HepG2 (cell line): ENCODE data around the gene TEX28. TPM values are rescaled to one million over a fixed set of nuclear protein-coding genes. Genes with fewer than 3 reads are reported as not detected.

ENCODE experiments used
- ATAC-seq: fragments of 200-7000 bp; cut with Tn5 transposase; 3 replicates; pipeline ENCODE4 v1.9.1; 2020; ENCODE audit warnings: mild to moderate bottlenecking, moderate library complexity
- BruUV-seq: library from RNA; stranded (reverse); fragments of 400-500 nt; replicated peaks from 2 replicates; lab custom pipeline; 2021; lab: Mats Ljungman, UMichigan
- CTCF ChIA-PET: fragments of 300-600 bp; formaldehyde crosslinking; extraction: SDS; loops from one replicate; lab custom pipeline; 2021; ENCODE audit warnings: low total read pairs, inconsistent platforms, low intra/inter-chr PET ratio; lab: Yijun Ruan, JAX
- POLR2A ChIA-PET: fragments of 350-600 bp; sonication (Branson Sonifier 250); formaldehyde crosslinking; loops from one replicate; lab custom pipeline; 2020; ENCODE audit warnings: antibody characterized with exemption, inconsistent platforms; lab: Yijun Ruan, JAX
- DNase-seq: peaks from one replicate; pipeline ENCODE4 v3.0.0-alpha.2; 2015; ENCODE audit warnings: low spot score
- FAIRE-seq: peaks from 3 replicates; lab custom pipeline; 2011; peaks lifted over from hg19 to GRCh38; lab: Jason Lieb, UNC
- H2AFZ ChIP-seq: one replicate; pipeline ENCODE4 v1.6.1; 2011; ENCODE audit warnings: low read length, inconsistent platforms
- H3K27ac ChIP-seq: fragments of 300-600 bp; 3 replicates; pipeline ENCODE4 v1.8.0; 2011; ENCODE audit warnings: mixed run types, mild to moderate bottlenecking, mixed read lengths, low read length, inconsistent platforms; ENCODE audit not compliant: insufficient read depth; ENCODE audit errors: extremely low read length
- H3K27me3 ChIP-seq, 2 experiments: fragments of 200-600 bp in 1 of 2; 2 replicates in 1 of 2; 3 replicates in 1 of 2; pipeline versions ENCODE4 v1.6.0 to v1.8.0; 2011; ENCODE audit warnings: low read length in 2 of 2, mild to moderate bottlenecking in 2 of 2, moderate library complexity in 2 of 2, inconsistent platforms in 1 of 2; ENCODE audit not compliant: insufficient read depth in 2 of 2, control insufficient read depth in 1 of 2
- H3K36me3 ChIP-seq, 2 experiments: fragments of 200-600 bp in 1 of 2; replicated peaks in 1 of 2; 2 replicates in 1 of 2; 3 replicates in 1 of 2; pipeline versions ENCODE4 v1.5.1 to v1.8.0; 2011; ENCODE audit warnings: low read length in 2 of 2, inconsistent platforms in 1 of 2; ENCODE audit not compliant: insufficient read depth in 2 of 2, control insufficient read depth in 1 of 2
- H3K4me1 ChIP-seq: 2 replicates; pipeline ENCODE4 v1.5.1; 2012; ENCODE audit warnings: low read length, inconsistent platforms; ENCODE audit not compliant: insufficient read depth
- H3K4me2 ChIP-seq: 2 replicates; pipeline ENCODE4 v1.6.0; 2011; ENCODE audit warnings: low read depth, low read length, inconsistent platforms
- H3K4me3 ChIP-seq, 3 experiments: fragments of 200-600 bp in 1 of 3; sonication (generic), shearing (Covaris generic) in 1 of 3; replicated peaks in 1 of 3; 2 replicates each; pipeline ENCODE4 v1.5.1; 2011 to 2016; ENCODE audit warnings: low read length in 3 of 3, inconsistent platforms in 2 of 3, low read depth in 2 of 3, mild to moderate bottlenecking in 2 of 3, control low read depth in 1 of 3, mixed read lengths in 1 of 3; ENCODE audit not compliant: insufficient read depth in 1 of 3
- H3K79me2 ChIP-seq: one replicate; pipeline ENCODE4 v1.6.1; 2011; ENCODE audit warnings: low read length, inconsistent platforms; ENCODE audit not compliant: insufficient read depth
- H3K9ac ChIP-seq: 2 replicates; pipeline ENCODE4 v1.6.0; 2011; ENCODE audit warnings: mild to moderate bottlenecking, low read depth, low read length, inconsistent platforms; ENCODE audit not compliant: insufficient read depth
- H3K9me3 ChIP-seq: 2 replicates; pipeline ENCODE4 v1.5.1; 2012; ENCODE audit warnings: mild to moderate bottlenecking, low read length
- H4K20me1 ChIP-seq: 2 replicates; pipeline ENCODE4 v1.6.0; 2011; ENCODE audit warnings: inconsistent platforms, mild to moderate bottlenecking, low read length, moderate library complexity; ENCODE audit not compliant: insufficient read depth
- ATF3 ChIP-seq: sonication (generic); formaldehyde crosslinking; IDR thresholded peaks from 2 replicates; pipeline ENCODE4 v1.4.0; 2020; ENCODE audit warnings: missing genetic modification reagents
- NFRKB ChIP-seq: fragments of 450-650 bp; IDR thresholded peaks from 2 replicates; pipeline ENCODE4 v1.6.1; 2017
- SATB2 ChIP-seq: sonication (generic); formaldehyde crosslinking; IDR thresholded peaks from 2 replicates; pipeline ENCODE4 v1.5.0; 2020; ENCODE audit warnings: missing genetic modification reagents
- ZNF512 ChIP-seq: sonication (generic); formaldehyde crosslinking; IDR thresholded peaks from 2 replicates; pipeline ENCODE4 v1.4.0; 2020; ENCODE audit warnings: mild to moderate bottlenecking, missing genetic modification reagents
- WGBS: methylation state at CpG from one replicate; pipeline ENCODE4 v1.1.6; 2017; ENCODE audit warnings: low lambda C conversion rate; 5-methylcytosine and 5-hydroxymethylcytosine counted together
- in situ Hi-C: cut with HindIII; loops from 2 replicates; pipeline ENCODE4 v1.10.0; 2017; ENCODE audit warnings: low pct_unique_long_range_greater_than_20kb; ENCODE audit not compliant: extremely low pct_ligation_motif_present
- intact Hi-C: fragments of 100-400 bp; cut with micrococcal nuclease; formaldehyde crosslinking; loops from one replicate; pipeline ENCODE4 v1.10.0; 2022; ENCODE audit not compliant: unreplicated experiment
- polyA plus RNA-seq, 8 experiments: library from polyadenylated mRNA; depleted of rRNA in 3 of 8; stranded (reverse) in 7 of 8; unstranded in 1 of 8; fragments of >200 nt; fragmentation: Illumina TruSeq in 4 of 8; extraction: Trizol in 4 of 8; gene quantifications; 2 replicates each; pipeline versions ENCODE4 v1.2.1 to v1.2.3, GENCODE V29; 2011 to 2016; ENCODE audit warnings: low read depth in 4 of 8, missing spikeins in 1 of 8, mixed read lengths in 1 of 8; ENCODE audit not compliant: insufficient read depth in 1 of 8
- total RNA-seq, 5 experiments: library from RNA; depleted of rRNA; stranded (reverse); fragments of >200 nt; fragmentation: Illumina TruSeq; extraction: Trizol; gene quantifications; 2 replicates each; pipeline ENCODE4 v1.2.3, GENCODE V29; 2016; ENCODE audit warnings: low read depth in 1 of 5
- TF ChIP-seq, protein P1 (sequence below): sonication (generic); formaldehyde crosslinking; conservative IDR thresholded peaks from 2 replicates; pipeline ENCODE4 v1.4.0; 2020; ENCODE audit warnings: mild to moderate bottlenecking, missing genetic modification reagents, moderate library complexity
- TF ChIP-seq, protein P2 (sequence below): sonication (generic); formaldehyde crosslinking; IDR thresholded peaks from 2 replicates; pipeline ENCODE4 v1.4.0; 2020; ENCODE audit warnings: missing genetic modification reagents, mild to moderate bottlenecking, borderline replicate concordance
- TF ChIP-seq, protein P3 (sequence below): sonication (generic); formaldehyde crosslinking; IDR thresholded peaks from 2 replicates; pipeline ENCODE4 v1.5.0; 2020; ENCODE audit warnings: mild to moderate bottlenecking, missing genetic modification reagents

The TEX28 gene
- total and polyA plus RNA-seq, 2 of the 13 experiments (the other 11 are each of a cell fraction or from before 2014, with no cell fraction given): not detected

- no peak overlapping the region for H2AFZ ChIP-seq
- H3K4me1 ChIP-seq: no peaks in the 10 kb centered on the region
- FAIRE-seq (no peak), DNase-seq (no peak), ATAC-seq (no peak)
- no peaks in the 10 kb centered on the region for H4K20me1 ChIP-seq
- in situ Hi-C loops (no loop called here), intact Hi-C loops (no loop called here)
- POLR2A ChIA-PET: no interaction called here
- H3K9me3 ChIP-seq: no peaks in the 10 kb centered on the region
- no TSS peak for BruUV-seq
- no peak overlapping the region for H3K4me2 ChIP-seq
- no peak overlapping the region for H3K27ac ChIP-seq
- H3K9ac ChIP-seq: no peak overlapping the region
- 20% methylated on average over 6 of the region's 11 CpGs for WGBS
- H3K79me2 ChIP-seq: no peaks in the 10 kb centered on the region
- no peak overlapping the region for H3K4me3 ChIP-seq
- H3K27me3 ChIP-seq: no peaks in the 10 kb centered on the region
- TF ChIP-seq ATF3 (CRISPR knock-in tag) (no peak), SATB2 (CRISPR knock-in tag) (no peak)
- TF ChIP-seq, protein P1, sequence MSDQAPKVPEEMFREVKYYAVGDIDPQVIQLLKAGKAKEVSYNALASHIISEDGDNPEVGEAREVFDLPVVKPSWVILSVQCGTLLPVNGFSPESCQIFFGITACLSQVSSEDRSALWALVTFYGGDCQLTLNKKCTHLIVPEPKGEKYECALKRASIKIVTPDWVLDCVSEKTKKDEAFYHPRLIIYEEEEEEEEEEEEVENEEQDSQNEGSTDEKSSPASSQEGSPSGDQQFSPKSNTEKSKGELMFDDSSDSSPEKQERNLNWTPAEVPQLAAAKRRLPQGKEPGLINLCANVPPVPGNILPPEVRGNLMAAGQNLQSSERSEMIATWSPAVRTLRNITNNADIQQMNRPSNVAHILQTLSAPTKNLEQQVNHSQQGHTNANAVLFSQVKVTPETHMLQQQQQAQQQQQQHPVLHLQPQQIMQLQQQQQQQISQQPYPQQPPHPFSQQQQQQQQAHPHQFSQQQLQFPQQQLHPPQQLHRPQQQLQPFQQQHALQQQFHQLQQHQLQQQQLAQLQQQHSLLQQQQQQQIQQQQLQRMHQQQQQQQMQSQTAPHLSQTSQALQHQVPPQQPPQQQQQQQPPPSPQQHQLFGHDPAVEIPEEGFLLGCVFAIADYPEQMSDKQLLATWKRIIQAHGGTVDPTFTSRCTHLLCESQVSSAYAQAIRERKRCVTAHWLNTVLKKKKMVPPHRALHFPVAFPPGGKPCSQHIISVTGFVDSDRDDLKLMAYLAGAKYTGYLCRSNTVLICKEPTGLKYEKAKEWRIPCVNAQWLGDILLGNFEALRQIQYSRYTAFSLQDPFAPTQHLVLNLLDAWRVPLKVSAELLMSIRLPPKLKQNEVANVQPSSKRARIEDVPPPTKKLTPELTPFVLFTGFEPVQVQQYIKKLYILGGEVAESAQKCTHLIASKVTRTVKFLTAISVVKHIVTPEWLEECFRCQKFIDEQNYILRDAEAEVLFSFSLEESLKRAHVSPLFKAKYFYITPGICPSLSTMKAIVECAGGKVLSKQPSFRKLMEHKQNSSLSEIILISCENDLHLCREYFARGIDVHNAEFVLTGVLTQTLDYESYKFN (CRISPR knock-in tag): no peak
- no peaks in the 10 kb centered on the region for H3K36me3 ChIP-seq
- CTCF ChIA-PET: no interaction called here
Measured at GRCh38 chrX:154305541-154306205, 10.7 kb upstream of the TEX28 start.

DNA sequence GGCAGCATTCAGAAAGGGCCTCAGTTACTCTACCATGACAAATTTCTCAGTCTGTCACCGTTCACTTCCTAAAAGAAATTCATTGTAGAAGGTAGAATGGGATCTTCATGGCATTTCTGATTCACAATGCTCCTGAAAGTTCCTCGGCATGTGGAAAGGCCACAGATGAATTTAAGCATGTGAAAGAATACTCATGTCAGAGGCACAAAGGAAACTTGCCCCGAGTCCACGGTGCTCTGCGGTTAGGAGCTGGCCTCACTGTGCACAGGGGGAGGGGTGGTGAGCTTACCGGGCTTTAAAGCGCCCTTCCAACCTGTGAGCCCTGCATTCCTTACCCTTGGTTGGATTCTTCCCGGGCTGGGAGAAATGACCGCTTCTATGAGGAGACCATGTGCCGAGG is 9.9 kb upstream of the TEX28 start:
- Histone ChIP-seq H3K36me3 (no peaks in the 10 kb centered on the region), H3K27ac (no peak overlapping the region), H2AFZ (no peak overlapping the region), H3K27me3 (no peaks in the 10 kb centered on the region), H3K4me3 (no peak overlapping the region), H3K9ac (no peak overlapping the region), H3K4me1 (no peaks in the 10 kb centered on the region), H4K20me1 (no peaks in the 10 kb centered on the region), H3K79me2 (no peaks in the 10 kb centered on the region), H3K4me2 (no peak overlapping the region), H3K9me3 (no peaks in the 10 kb centered on the region)
- BruUV-seq: no TSS peak
- no peak for ATAC-seq
- ChIA-PET POLR2A (no interaction called here), CTCF (no interaction called here)
- intact Hi-C loops: no loop called here
- no peak for DNase-seq
- FAIRE-seq: no peak
- in situ Hi-C loops: no loop called here
- WGBS: 0% methylated on average over 2 of the region's 10 CpGs
- no peak for TF ChIP-seq NFRKB
- no peak for TF ChIP-seq ZNF512 (CRISPR knock-in tag)
- TF ChIP-seq, protein P2, sequence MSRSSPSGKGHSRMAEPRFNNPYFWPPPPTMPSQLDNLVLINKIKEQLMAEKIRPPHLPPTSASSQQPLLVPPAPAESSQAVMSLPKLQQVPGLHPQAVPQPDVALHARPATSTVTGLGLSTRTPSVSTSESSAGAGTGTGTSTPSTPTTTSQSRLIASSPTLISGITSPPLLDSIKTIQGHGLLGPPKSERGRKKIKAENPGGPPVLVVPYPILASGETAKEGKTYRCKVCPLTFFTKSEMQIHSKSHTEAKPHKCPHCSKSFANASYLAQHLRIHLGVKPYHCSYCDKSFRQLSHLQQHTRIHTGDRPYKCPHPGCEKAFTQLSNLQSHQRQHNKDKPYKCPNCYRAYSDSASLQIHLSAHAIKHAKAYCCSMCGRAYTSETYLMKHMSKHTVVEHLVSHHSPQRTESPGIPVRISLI (CRISPR knock-in tag): no peak
- TF ChIP-seq, protein P3, sequence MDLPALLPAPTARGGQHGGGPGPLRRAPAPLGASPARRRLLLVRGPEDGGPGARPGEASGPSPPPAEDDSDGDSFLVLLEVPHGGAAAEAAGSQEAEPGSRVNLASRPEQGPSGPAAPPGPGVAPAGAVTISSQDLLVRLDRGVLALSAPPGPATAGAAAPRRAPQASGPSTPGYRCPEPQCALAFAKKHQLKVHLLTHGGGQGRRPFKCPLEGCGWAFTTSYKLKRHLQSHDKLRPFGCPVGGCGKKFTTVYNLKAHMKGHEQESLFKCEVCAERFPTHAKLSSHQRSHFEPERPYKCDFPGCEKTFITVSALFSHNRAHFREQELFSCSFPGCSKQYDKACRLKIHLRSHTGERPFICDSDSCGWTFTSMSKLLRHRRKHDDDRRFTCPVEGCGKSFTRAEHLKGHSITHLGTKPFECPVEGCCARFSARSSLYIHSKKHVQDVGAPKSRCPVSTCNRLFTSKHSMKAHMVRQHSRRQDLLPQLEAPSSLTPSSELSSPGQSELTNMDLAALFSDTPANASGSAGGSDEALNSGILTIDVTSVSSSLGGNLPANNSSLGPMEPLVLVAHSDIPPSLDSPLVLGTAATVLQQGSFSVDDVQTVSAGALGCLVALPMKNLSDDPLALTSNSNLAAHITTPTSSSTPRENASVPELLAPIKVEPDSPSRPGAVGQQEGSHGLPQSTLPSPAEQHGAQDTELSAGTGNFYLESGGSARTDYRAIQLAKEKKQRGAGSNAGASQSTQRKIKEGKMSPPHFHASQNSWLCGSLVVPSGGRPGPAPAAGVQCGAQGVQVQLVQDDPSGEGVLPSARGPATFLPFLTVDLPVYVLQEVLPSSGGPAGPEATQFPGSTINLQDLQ (CRISPR knock-in tag): no peak
